Measurements from ENCODE around the gene OR10A6.

The OR10A6 gene

DNA sequence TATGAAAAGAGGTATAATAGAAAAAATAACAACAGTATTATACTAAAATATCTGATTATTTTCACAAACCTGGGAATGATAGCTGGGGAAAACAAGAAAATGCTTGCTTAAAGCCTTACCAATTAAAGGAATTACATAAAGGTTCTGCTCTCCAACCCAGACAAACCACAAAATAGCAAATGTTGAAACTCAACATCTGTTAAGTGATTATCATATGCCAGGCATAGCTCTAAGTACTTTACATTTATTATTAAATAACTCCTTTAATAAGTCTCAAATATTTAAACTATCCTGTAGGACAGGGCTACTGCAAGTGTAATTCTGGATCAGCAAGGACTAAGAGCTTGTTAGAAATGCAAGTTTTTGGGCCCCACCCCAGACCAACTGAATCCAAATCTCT is 20.1 kb downstream of the OR10A6 start:
- TF ChIP-seq, protein P1, sequence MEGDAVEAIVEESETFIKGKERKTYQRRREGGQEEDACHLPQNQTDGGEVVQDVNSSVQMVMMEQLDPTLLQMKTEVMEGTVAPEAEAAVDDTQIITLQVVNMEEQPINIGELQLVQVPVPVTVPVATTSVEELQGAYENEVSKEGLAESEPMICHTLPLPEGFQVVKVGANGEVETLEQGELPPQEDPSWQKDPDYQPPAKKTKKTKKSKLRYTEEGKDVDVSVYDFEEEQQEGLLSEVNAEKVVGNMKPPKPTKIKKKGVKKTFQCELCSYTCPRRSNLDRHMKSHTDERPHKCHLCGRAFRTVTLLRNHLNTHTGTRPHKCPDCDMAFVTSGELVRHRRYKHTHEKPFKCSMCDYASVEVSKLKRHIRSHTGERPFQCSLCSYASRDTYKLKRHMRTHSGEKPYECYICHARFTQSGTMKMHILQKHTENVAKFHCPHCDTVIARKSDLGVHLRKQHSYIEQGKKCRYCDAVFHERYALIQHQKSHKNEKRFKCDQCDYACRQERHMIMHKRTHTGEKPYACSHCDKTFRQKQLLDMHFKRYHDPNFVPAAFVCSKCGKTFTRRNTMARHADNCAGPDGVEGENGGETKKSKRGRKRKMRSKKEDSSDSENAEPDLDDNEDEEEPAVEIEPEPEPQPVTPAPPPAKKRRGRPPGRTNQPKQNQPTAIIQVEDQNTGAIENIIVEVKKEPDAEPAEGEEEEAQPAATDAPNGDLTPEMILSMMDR (IDR thresholded peaks at IDR 0.05; ENCODE audit: low read depth, low read length) = no peak
- no peak overlapping the region for H3K4me3 ChIP-seq (ENCODE audit: low read depth, low read length)

DNA sequence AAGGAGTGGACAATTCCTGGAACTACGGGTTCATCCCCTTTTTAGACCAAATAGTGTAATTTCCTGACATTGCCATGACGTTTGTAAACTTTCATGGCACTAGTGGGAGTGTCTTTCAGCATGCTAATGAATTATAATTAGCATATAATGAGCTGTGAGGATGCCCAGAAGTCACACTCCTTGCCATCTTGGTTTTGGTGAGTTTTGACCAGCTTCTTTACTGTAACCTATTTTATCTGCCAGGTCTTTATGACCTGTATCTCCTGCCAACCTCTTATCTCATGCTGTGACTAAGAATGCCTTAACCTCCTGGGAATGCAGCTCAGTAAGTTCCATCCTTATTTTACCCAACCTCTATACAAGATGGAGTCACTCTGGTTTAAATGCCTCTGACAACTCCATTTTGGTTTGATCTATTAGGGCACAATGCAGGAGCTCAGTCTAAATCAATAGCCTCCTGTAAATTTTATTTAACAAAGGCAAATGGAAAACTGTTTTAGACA is 20.7 kb downstream of the OR10A6 start:
- TF ChIP-seq, protein P1 (IDR thresholded peaks at IDR 0.05; ENCODE audit: low read depth, low read length) = no peak
- no peak overlapping the region for H3K4me3 ChIP-seq (ENCODE audit: low read depth, low read length)

DNA sequence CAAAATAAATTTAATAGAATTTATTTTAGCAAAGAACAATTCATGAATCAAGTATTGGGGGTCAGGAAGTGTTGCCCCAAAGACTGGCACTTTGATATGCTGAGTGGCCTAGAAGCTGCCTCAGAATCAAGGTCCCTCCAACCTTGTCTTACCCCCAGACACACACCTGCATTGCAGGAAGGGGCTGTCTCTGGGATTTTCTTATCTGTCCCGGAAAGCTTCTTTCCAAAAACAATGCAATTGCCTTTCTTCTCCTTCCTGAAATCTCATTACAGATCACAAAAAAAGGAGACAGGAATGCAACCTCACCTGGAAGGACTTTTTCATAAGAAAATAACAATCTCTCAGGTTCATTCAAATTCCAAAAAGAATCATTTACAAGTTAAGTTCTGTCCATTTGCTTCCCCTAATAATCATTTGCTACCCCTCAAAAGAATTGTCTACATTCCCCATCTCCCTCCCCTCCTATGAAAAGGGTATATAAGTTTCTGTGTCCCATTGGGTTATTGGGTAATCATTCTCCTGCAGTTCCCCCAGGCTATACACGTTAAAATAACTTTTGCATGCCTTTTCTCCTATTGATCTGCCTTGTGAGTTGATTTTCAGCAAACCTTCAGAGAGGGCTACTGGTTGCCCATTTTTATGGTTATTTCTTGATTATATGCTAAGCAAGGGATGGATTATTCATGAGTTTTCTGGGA is 21.3 kb downstream of the OR10A6 start:
- H3K4me3 ChIP-seq (ENCODE audit: low read depth, low read length) = no peak overlapping the region
- TF ChIP-seq, protein P1 (IDR thresholded peaks at IDR 0.05; ENCODE audit: low read depth, low read length) = no peak

DNA sequence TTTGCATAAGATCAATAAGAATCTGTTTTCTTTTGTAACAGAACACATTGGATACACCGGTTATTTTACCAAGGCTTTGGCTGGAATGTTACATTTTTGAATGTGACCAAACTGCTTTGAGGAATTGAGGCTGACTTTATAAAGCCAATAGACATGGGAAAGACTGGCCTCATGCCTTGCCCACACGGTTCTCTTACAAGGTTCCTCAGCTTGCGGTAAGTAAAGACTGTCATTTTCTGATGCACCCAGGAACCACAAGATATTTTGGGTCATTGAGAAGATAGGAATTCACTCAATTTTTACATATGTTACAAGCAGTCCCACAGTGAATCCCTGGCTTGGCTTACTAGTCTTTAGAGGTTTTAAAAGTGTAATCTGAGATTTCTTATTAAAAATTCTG is 23.9 kb downstream of the OR10A6 start:
- no peak overlapping the region for H3K4me3 ChIP-seq (ENCODE audit: low read depth, low read length)
- TF ChIP-seq, protein P1 (IDR thresholded peaks at IDR 0.05; ENCODE audit: low read depth, low read length) = no peak

DNA sequence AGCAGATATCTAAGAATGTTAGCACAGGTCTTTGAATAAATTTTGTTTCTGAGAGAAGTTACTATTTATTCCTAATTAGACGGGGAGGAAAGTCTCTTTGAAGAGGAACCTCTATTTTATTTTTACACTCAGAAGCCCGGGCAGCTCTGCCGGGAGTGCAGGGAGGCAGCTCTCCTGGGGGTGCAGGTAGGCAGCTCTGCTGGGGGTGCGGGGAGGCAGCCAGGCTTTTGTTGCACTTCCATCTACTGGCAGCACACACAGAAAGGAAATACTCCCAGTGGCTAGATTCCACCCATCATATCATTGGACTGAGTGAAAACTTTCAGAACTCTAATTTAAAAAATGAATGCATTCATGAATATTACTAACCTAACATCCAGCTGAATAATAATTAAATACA is 24.6 kb downstream of the OR10A6 start:
- no peak overlapping the region for H3K4me3 ChIP-seq (ENCODE audit: low read depth, low read length)
- TF ChIP-seq, protein P1 (IDR thresholded peaks at IDR 0.05; ENCODE audit: low read depth, low read length) = no peak

DNA sequence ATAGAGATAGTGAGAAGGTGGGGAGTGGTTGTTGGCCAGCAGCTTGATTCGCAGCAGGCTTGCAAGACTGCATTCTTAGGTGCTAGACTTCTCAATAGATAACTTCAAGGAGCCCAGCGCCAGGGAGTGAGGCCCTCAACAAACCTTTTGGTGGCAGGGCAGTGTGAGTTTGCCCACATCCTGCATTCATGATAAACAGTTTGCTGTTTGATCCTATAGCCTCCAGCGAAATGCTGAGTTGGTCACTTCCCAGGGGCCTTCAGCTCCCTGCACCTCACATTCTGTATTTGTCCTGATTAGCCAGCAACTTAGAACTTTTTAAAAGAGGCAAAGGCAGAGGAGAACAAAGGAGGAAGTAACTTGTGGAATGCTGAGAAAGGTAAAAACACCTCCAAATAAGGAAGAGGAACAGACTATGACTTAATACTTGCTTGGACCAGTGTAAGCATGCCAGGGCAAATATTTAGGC is 25.1 kb downstream of the OR10A6 start:
- TF ChIP-seq, protein P1 (IDR thresholded peaks at IDR 0.05; ENCODE audit: low read depth, low read length) = no peak
- H3K4me3 ChIP-seq (ENCODE audit: low read depth, low read length) = no peak overlapping the region

DNA sequence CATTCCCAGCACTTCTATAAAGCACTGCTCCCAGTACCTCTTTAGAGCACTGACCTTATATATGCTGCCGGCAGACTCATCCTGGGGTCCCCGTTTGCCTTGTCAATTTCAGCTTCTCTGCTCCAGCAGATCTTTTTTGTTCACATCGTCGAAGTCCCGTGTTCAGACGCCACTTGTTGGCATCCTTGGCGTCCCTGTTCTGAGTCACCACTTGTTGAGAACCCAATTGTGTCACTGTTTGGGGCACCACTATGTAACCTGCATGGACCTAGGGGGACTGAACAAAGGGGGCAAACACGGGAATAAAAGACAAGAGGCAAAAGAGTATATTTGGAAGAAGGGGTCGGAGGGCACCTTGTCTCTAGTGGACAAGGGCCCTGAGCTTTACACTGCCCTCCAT is 25.5 kb downstream of the OR10A6 start:
- TF ChIP-seq, protein P1 (IDR thresholded peaks at IDR 0.05; ENCODE audit: low read depth, low read length) = no peak
- no peak overlapping the region for H3K4me3 ChIP-seq (ENCODE audit: low read depth, low read length)
